OCI-LY7 (cell line): ENCODE measurements around the gene PACSIN2. TPM values are rescaled to one million over a fixed set of nuclear protein-coding genes. Genes with fewer than 3 reads are reported as not detected.

Experiments
- BruUV-seq: library from RNA; stranded (reverse); fragments of 400-500 nt; replicated peaks from 2 replicates; lab custom pipeline; 2021; lab: Mats Ljungman, UMichigan
- CTCF ChIA-PET: fragments of 300-600 bp; sonication (Branson Sonifier 250); formaldehyde crosslinking; loops from one replicate; lab custom pipeline; 2022; ENCODE audit warnings: antibody characterized with exemption; ENCODE audit not compliant: unreplicated experiment; lab: Charles Lee
- POLR2A ChIA-PET: fragments of 300-600 bp; sonication (Branson Sonifier 250); formaldehyde crosslinking; loops from one replicate; lab custom pipeline; 2022; ENCODE audit warnings: antibody characterized with exemption; lab: Charles Lee
- DNase-seq: peaks from one replicate; pipeline ENCODE4 v3.0.0-alpha.2; 2015; ENCODE audit warnings: low spot score
- H2AFZ ChIP-seq: fragments of 200-600 bp; sonication (generic), shearing (Covaris generic); 2 replicates; pipeline ENCODE4 v1.6.1; 2014; ENCODE audit warnings: mild to moderate bottlenecking, antibody characterized with exemption, low read length, moderate library complexity
- H3K27ac ChIP-seq: fragments of 200-600 bp; sonication (generic); 2 replicates; pipeline ENCODE4 v1.5.1; 2014; ENCODE audit warnings: mixed run types, low read depth, mild to moderate bottlenecking, moderate library complexity, low read length, inconsistent platforms; ENCODE audit not compliant: poor library complexity, severe bottlenecking
- H3K36me3 ChIP-seq: fragments of 200-600 bp; sonication (generic); 2 replicates; pipeline ENCODE4 v1.6.1; 2014; ENCODE audit warnings: mild to moderate bottlenecking, antibody characterized with exemption, low read length, moderate library complexity, mixed read lengths; ENCODE audit not compliant: insufficient read depth
- H3K4me1 ChIP-seq: fragments of 200-600 bp; sonication (generic); 2 replicates; pipeline ENCODE4 v1.5.1; 2014; ENCODE audit warnings: mild to moderate bottlenecking, low read length; ENCODE audit not compliant: insufficient read depth, poor library complexity, severe bottlenecking
- H3K4me2 ChIP-seq: fragments of 200-600 bp; sonication (generic); 2 replicates; pipeline ENCODE4 v1.6.1; 2014; ENCODE audit warnings: mild to moderate bottlenecking, low read length
- H3K4me3 ChIP-seq: fragments of 200-600 bp; sonication (generic); 2 replicates; pipeline ENCODE4 v1.5.1; 2014; ENCODE audit warnings: mild to moderate bottlenecking, low read depth, low read length; ENCODE audit not compliant: poor library complexity, severe bottlenecking
- H3K79me2 ChIP-seq: fragments of 200-600 bp; sonication (generic); 2 replicates; pipeline ENCODE4 v1.6.1; 2016; ENCODE audit warnings: low read depth, mild to moderate bottlenecking, low read length, moderate library complexity, mixed read lengths; ENCODE audit not compliant: insufficient read depth
- H3K9me2 ChIP-seq: fragments of 200-600 bp; sonication (generic); 2 replicates; pipeline ENCODE4 v1.6.1; 2016; ENCODE audit warnings: mild to moderate bottlenecking, low read length, mixed read lengths; ENCODE audit not compliant: insufficient read depth
- H3K9me3 ChIP-seq: fragments of 200-600 bp; sonication (generic); 2 replicates; pipeline ENCODE4 v1.6.1; 2014; ENCODE audit warnings: mild to moderate bottlenecking, mixed run types, low read length, mixed read lengths
- H4K20me1 ChIP-seq: fragments of 200-600 bp; sonication (generic); 2 replicates; pipeline ENCODE4 v1.6.1; 2014; ENCODE audit warnings: mild to moderate bottlenecking, antibody characterized with exemption, low read length, moderate library complexity, mixed read lengths; ENCODE audit not compliant: insufficient read depth
- CTCF ChIP-seq: fragments of 200-600 bp; sonication (generic); conservative IDR thresholded peaks from 2 replicates; pipeline ENCODE4 v1.5.1; 2014; ENCODE audit warnings: mild to moderate bottlenecking, antibody characterized with exemption, low read length, moderate library complexity, mixed read lengths
- EZH2phosphoT487 ChIP-seq: fragments of 200-600 bp; sonication (generic); IDR thresholded peaks from 2 replicates; pipeline ENCODE4 v1.6.1; 2018; ENCODE audit warnings: low read depth, borderline replicate concordance, mild to moderate bottlenecking, mixed run types, antibody characterized with exemption, low read length, moderate library complexity, mixed read lengths
- intact Hi-C: fragments of 100-400 bp; cut with micrococcal nuclease; formaldehyde crosslinking; loops from one replicate; pipeline ENCODE4 v1.10.0; 2022; ENCODE audit not compliant: unreplicated experiment
- total RNA-seq, 2 experiments: library from RNA; depleted of rRNA in 1 of 2; stranded (reverse); fragments of >200 nt in 1 of 2; shearing (Covaris generic) in 1 of 2; gene quantifications; 2 replicates each; pipeline ENCODE4 v1.2.3, GENCODE V29; 2014 to 2022

The PACSIN2 gene
- total RNA-seq, 2 experiments from 2014 or later: 25.4 to 41.7 TPM

GRCh38 chr22:42932197-42932519 lies 82.8 kb downstream of the PACSIN2 start:
- ChIA-PET CTCF (no interaction called here), POLR2A (no interaction called here)
- H3K4me2 ChIP-seq: peak overlapping the region; percentile 64
- TF ChIP-seq CTCF: no peak
- TF ChIP-seq EZH2phosphoT487: no peak
- H3K9me3 ChIP-seq: no peaks in the 10 kb centered on the region
- peaks cover 18% of the 10 kb centered on the region for H3K79me2 ChIP-seq
- peaks cover 8% of the 10 kb centered on the region; the same call in 1 of the 2 replicates for H4K20me1 ChIP-seq
- BruUV-seq: no TSS peak
- H3K4me1 ChIP-seq: peaks cover 59% of the 10 kb centered on the region
- H3K4me3 ChIP-seq: no peak overlapping the region
- no peaks in the 10 kb centered on the region for H3K9me2 ChIP-seq
- DNase-seq: no peak
- H3K36me3 ChIP-seq: no peaks in the 10 kb centered on the region
- intact Hi-C loops: no loop called here
- H3K27ac ChIP-seq: peak overlapping the region; percentile 49
- H2AFZ ChIP-seq: no peak overlapping the region

- Histone ChIP-seq H3K4me3 (peak overlapping the region; percentile 22), H4K20me1 (peaks cover 8% of the 10 kb centered on the region; the same call in 1 of the 2 replicates), H3K79me2 (peaks cover 18% of the 10 kb centered on the region), H3K36me3 (no peaks in the 10 kb centered on the region), H3K4me2 (peak overlapping the region; percentile 64), H3K27ac (peak overlapping the region; percentile 49), H3K4me1 (peaks cover 53% of the 10 kb centered on the region), H2AFZ (no peak overlapping the region), H3K9me3 (no peaks in the 10 kb centered on the region), H3K9me2 (no peaks in the 10 kb centered on the region)
- ChIA-PET POLR2A (interaction anchor here (0.9 kb wide), 1 partner anchor 11 kb away, joined by 5 read pairs; no protein-coding TSS in a partner anchor), CTCF (no interaction called here)
- intact Hi-C loops: no loop called here
- TF ChIP-seq EZH2phosphoT487 (no peak), CTCF (no peak)
- no TSS peak for BruUV-seq
- DNase-seq: peak; percentile 65
Observed at GRCh38 chr22:42931421-42932196, 83.3 kb downstream of the PACSIN2 start.
